ENCODE results near the gene RIOK1. TPM values are rescaled to one million over a fixed set of nuclear protein-coding genes. Genes with fewer than 3 reads are reported as not detected.

The RIOK1 gene
- total and polyA plus RNA-seq, 2 of the 13 experiments (the other 11 are each of a cell fraction or from before 2014, with no cell fraction given) = 9.4 to 37.8 TPM

GRCh38 chr6:7445885-7446461, 56.4 kb downstream of the RIOK1 start:
- Histone ChIP-seq H2AFZ (ENCODE audit: low read length) (no peak overlapping the region), H3K4me1 (ENCODE audit: insufficient read depth, low read length) (peaks cover 48% of the 10 kb centered on the region), H3K27ac (ENCODE audit: extremely low read length, insufficient read depth, low read length) (no peak overlapping the region), H3K36me3 (replicated peaks in 1 of 2; ENCODE audit: control insufficient read depth in 1 of 2, insufficient read depth in 2 of 2, low read length in 2 of 2) (no peaks in the 10 kb centered on the region), H3K4me2 (ENCODE audit: low read depth, low read length) (peak overlapping the region; percentile 74; the same call in 1 of the 2 replicates), H3K79me2 (ENCODE audit: insufficient read depth, low read length) (no peaks in the 10 kb centered on the region), H3K9me3 (ENCODE audit: low read length) (no peaks in the 10 kb centered on the region), H3K4me3 (replicated peaks in 1 of 3; ENCODE audit: insufficient read depth in 1 of 3, low read depth in 2 of 3, low read length in 3 of 3) (no peak overlapping the region), H4K20me1 (ENCODE audit: insufficient read depth, low read length) (no peaks in the 10 kb centered on the region), H3K27me3 (ENCODE audit: control insufficient read depth in 1 of 2, insufficient read depth in 2 of 2, low read length in 2 of 2) (peaks cover 5 to 20% of the 10 kb centered on the region in 2 experiments; a peak in 4 of 5 replicates), H3K9ac (ENCODE audit: insufficient read depth, low read depth, low read length) (no peak overlapping the region)
- no peak for TF ChIP-seq ZFP91 (CRISPR knock-in tag; IDR thresholded peaks at IDR 0.05; ENCODE audit: borderline replicate concordance)
- TF ChIP-seq HOXA7 (CRISPR knock-in tag; IDR thresholded peaks at IDR 0.05) = no peak
- no peak for TF ChIP-seq TSC22D2 (CRISPR knock-in tag; IDR thresholded peaks at IDR 0.05; ENCODE audit: borderline replicate concordance)
- no peak for TF ChIP-seq ZFYVE20 (CRISPR knock-in tag; IDR thresholded peaks at IDR 0.05; ENCODE audit: borderline replicate concordance, low read depth)
- TF ChIP-seq HBP1 (CRISPR knock-in tag; IDR thresholded peaks at IDR 0.05; ENCODE audit: low read depth) = no peak
- no peak for TF ChIP-seq ZNF773 (CRISPR knock-in tag; IDR thresholded peaks at IDR 0.05; ENCODE audit: borderline replicate concordance)
- TF ChIP-seq ZNF713 (CRISPR knock-in tag; IDR thresholded peaks at IDR 0.05) = no peak
- no peak for TF ChIP-seq ZSCAN29 (CRISPR knock-in tag; conservative IDR thresholded peaks at IDR 0.05)
- no peak for TF ChIP-seq HINFP (CRISPR knock-in tag; IDR thresholded peaks at IDR 0.05; ENCODE audit: low read depth)
- TF ChIP-seq DMTF1 (CRISPR knock-in tag; IDR thresholded peaks at IDR 0.05) = no peak
- no peak for TF ChIP-seq ZNF276 (CRISPR knock-in tag; IDR thresholded peaks at IDR 0.05; ENCODE audit: low read depth)
- TF ChIP-seq ELF3 (CRISPR knock-in tag; IDR thresholded peaks at IDR 0.05) = no peak
- no peak for TF ChIP-seq CREM (IDR thresholded peaks at IDR 0.05)
- TF ChIP-seq CREM (CRISPR knock-in tag; IDR thresholded peaks at IDR 0.05) = no peak
- FAIRE-seq (no peak), DNase-seq (ENCODE audit: low spot score) (no peak), ATAC-seq (no peak)
- ChIA-PET CTCF (ENCODE audit: low intra/inter-chr PET ratio, low total read pairs) (no interaction called here), POLR2A (interaction anchor here (1.0 to 1.3 kb wide), 4 partner anchors 18 to 103 kb away, joined by 3 to 5 read pairs (median 4); partner anchors contain the start of gene DSP)
- in situ Hi-C loops (cut with HindIII; ENCODE audit: extremely low pct_ligation_motif_present, low pct_unique_long_range_greater_than_20kb) (no loop called here), intact Hi-C loops (cut with micrococcal nuclease; ENCODE audit: unreplicated experiment) (loop anchor here (1.0 to 5.0 kb wide), 2 partner anchors 97 to 116 kb away; no protein-coding TSS in a partner anchor)
- BruUV-seq (replicated peaks) = no TSS peak
- WGBS (ENCODE audit: low lambda C conversion rate) = 29% methylated on average over 12 of the region's 12 CpGs

Data from HepG2 (cell line).